BLaER1 treated with 17β-estradiol and CSF1 and Interleukin-3, amounts not matched to agents 10 nM and 100 nM (cell line): ENCODE results near the gene CFAP52.
"Not testable (repeated sequence)": the region's sequence is repeated elsewhere in the genome, so short reads cannot be mapped to it uniquely, and the experiment has no call there.

Experiments used
- H3K27ac ChIP-seq, 11 experiments: shearing (Covaris generic); formaldehyde crosslinking; 2 replicates each; pipeline ENCODE4 v1.8.1; 2022
- H3K27me3 ChIP-seq, 11 experiments: shearing (Covaris generic); formaldehyde crosslinking; 2 replicates each; pipeline ENCODE4 v1.8.1; 2022
- H3K36me3 ChIP-seq, 11 experiments: shearing (Covaris generic); formaldehyde crosslinking; 2 replicates each; pipeline ENCODE4 v1.8.1; 2022
- H3K4me1 ChIP-seq, 10 experiments: shearing (Covaris generic); formaldehyde crosslinking; 2 replicates each; pipeline ENCODE4 v1.8.1; 2022
- H3K4me2 ChIP-seq, 11 experiments: shearing (Covaris generic); formaldehyde crosslinking; 2 replicates each; pipeline ENCODE4 v1.8.1; 2022
- H3K4me3 ChIP-seq, 10 experiments: shearing (Covaris generic); formaldehyde crosslinking; 2 replicates each; pipeline ENCODE4 v1.8.1; 2022
- H3K9ac ChIP-seq, 11 experiments: shearing (Covaris generic); formaldehyde crosslinking; 2 replicates each; pipeline ENCODE4 v1.8.1; 2022
- H3K9me3 ChIP-seq, 11 experiments: shearing (Covaris generic); formaldehyde crosslinking; replicated peaks in 1 of 11; 2 replicates each; pipeline ENCODE4 v1.8.1; 2022
- H4K20me1 ChIP-seq, 11 experiments: shearing (Covaris generic); formaldehyde crosslinking; 2 replicates each; pipeline ENCODE4 v1.8.1; 2022
- Cebpa-rat ChIP-seq, 11 experiments: shearing (Covaris generic); IDR thresholded peaks; 2 replicates each; pipeline ENCODE4 v1.8.1; 2022

Gene CFAP52

GRCh38 chr17:9628509-9628908 is 52.1 kb downstream of the CFAP52 start:
- Histone ChIP-seq H3K27me3 (no peaks in the 10 kb centered on the region), H3K27ac (no peak overlapping the region), H3K9me3 (peaks cover 4 to 15% (median 12%) of the 10 kb centered on the region in 11 experiments; a peak in 21 of 22 replicates), H4K20me1 (no peaks in the 10 kb centered on the region), H3K4me2 (no peak overlapping the region), H3K4me3 (no peak overlapping the region), H3K4me1 (no peaks in the 10 kb centered on the region), H3K36me3 (no peaks in the 10 kb centered on the region), H3K9ac (no peak overlapping the region)
- no peak for TF ChIP-seq Cebpa-rat (IDR thresholded peaks at IDR 0.05)

GRCh38 chr17:9632741-9633140 is 56.3 kb downstream of the CFAP52 start:
- Histone ChIP-seq H4K20me1 (no peaks in the 10 kb centered on the region), H3K9me3 (no peaks in the 10 kb centered on the region), H3K4me3 (no peak overlapping the region), H3K4me1 (no peaks in the 10 kb centered on the region), H3K36me3 (no peaks in the 10 kb centered on the region), H3K4me2 (no peak overlapping the region), H3K27ac (no peak overlapping the region), H3K9ac (no peak overlapping the region), H3K27me3 (no peaks in the 10 kb centered on the region)
- TF ChIP-seq Cebpa-rat (IDR thresholded peaks at IDR 0.05), result no peak

- H3K9me3 ChIP-seq, result peaks cover 0 to 4% (median 1%) of the 10 kb centered on the region in 11 experiments; a peak in 8 of 22 replicates
- no peak overlapping the region for H3K9ac ChIP-seq
- no peaks in the 10 kb centered on the region for H3K4me1 ChIP-seq
- no peak for TF ChIP-seq Cebpa-rat (IDR thresholded peaks at IDR 0.05)
- no peaks in the 10 kb centered on the region for H3K36me3 ChIP-seq
- H3K4me3 ChIP-seq, result no peak overlapping the region
- H4K20me1 ChIP-seq, result no peaks in the 10 kb centered on the region
- H3K4me2 ChIP-seq, result no peak overlapping the region
- no peaks in the 10 kb centered on the region for H3K27me3 ChIP-seq
- H3K27ac ChIP-seq, result no peak overlapping the region
These were observed 58.9 kb downstream of the CFAP52 start for GRCh38 chr17:9635340-9635739.

- Histone ChIP-seq H3K4me1 (peaks cover 0 to 9% (median 6%) of the 10 kb centered on the region in 10 experiments; a peak in 10 of 20 replicates), H3K4me2 (no peak overlapping the region), H3K9me3 (peaks cover 0 to 8% (median 6%) of the 10 kb centered on the region in 11 experiments; a peak in 8 of 22 replicates), H4K20me1 (no peaks in the 10 kb centered on the region), H3K27me3 (no peaks in the 10 kb centered on the region), H3K9ac (no peak overlapping the region), H3K27ac (no peak overlapping the region), H3K4me3 (no peak overlapping the region), H3K36me3 (0 out of 22 replicates have a peak, but pooled peaks cover 0 to 4% (median 0%) of the 10 kb centered on the region in 11 experiments)
- no peak for TF ChIP-seq Cebpa-rat (IDR thresholded peaks at IDR 0.05)
These were observed 60.1 kb downstream of the CFAP52 start for GRCh38 chr17:9636501-9636900.

GRCh38 chr17:9640388-9640787 is 63.9 kb downstream of the CFAP52 start:
- not testable (repeated sequence) for H3K4me3 ChIP-seq, H4K20me1 ChIP-seq, H3K9me3 ChIP-seq, H3K36me3 ChIP-seq, H3K27me3 ChIP-seq, H3K4me2 ChIP-seq, H3K27ac ChIP-seq, H3K9ac ChIP-seq
- peaks cover 0 to 23% (median 15%) of the 10 kb centered on the region in 10 experiments; a peak in 15 of 20 replicates for H3K4me1 ChIP-seq

GRCh38 chr17:9643611-9644010 is 67.2 kb downstream of the CFAP52 start:
- no peak overlapping the region for H3K9ac ChIP-seq
- H4K20me1 ChIP-seq, result no peaks in the 10 kb centered on the region
- H3K27ac ChIP-seq, result no peak overlapping the region
- H3K4me2 ChIP-seq, result peak overlapping the region in 4 of 11 experiments; percentile 80 to 97 (median 92); a peak in 3 of 22 replicates
- H3K9me3 ChIP-seq, result peaks cover 0 to 8% (median 6%) of the 10 kb centered on the region in 11 experiments; a peak in 8 of 22 replicates
- H3K4me3 ChIP-seq, result no peak overlapping the region
- peaks cover 16 to 48% (median 41%) of the 10 kb centered on the region in 10 experiments for H3K4me1 ChIP-seq
- TF ChIP-seq Cebpa-rat (IDR thresholded peaks at IDR 0.05), result no peak
- peaks cover 0 to 13% (median 0%) of the 10 kb centered on the region in 11 experiments; a peak in 5 of 22 replicates for H3K27me3 ChIP-seq
- 0 out of 22 replicates have a peak, but pooled peaks cover 0 to 4% (median 0%) of the 10 kb centered on the region in 11 experiments for H3K36me3 ChIP-seq

- peaks cover 0 to 13% (median 0%) of the 10 kb centered on the region in 11 experiments; a peak in 5 of 22 replicates for H3K27me3 ChIP-seq
- peak within 1 kb of the TSS; percentile 72 to 90 (median 85) for H3K9ac ChIP-seq
- H3K36me3 ChIP-seq, result 0 out of 22 replicates have a peak, but pooled peaks cover 0 to 4% (median 0%) of the 10 kb centered on the region in 11 experiments
- H3K9me3 ChIP-seq, result peaks cover 0 to 7% (median 6%) of the 10 kb centered on the region in 11 experiments; a peak in 8 of 22 replicates
- no peak for TF ChIP-seq Cebpa-rat (IDR thresholded peaks at IDR 0.05)
- peak within 1 kb of the TSS; percentile 69 to 93 (median 86) for H3K27ac ChIP-seq
- H4K20me1 ChIP-seq, result no peaks in the 10 kb centered on the region
- peaks cover 18 to 55% (median 46%) of the 10 kb centered on the region in 10 experiments for H3K4me1 ChIP-seq
- H3K4me3 ChIP-seq, result peak within 1 kb of the TSS; percentile 79 to 97 (median 86)
- H3K4me2 ChIP-seq, result peak within 1 kb of the TSS; percentile 80 to 97 (median 92)
These were observed 68.7 kb downstream of the CFAP52 start, which contains the start of gene USP43 for GRCh38 chr17:9644910-9645751. USP43 (plus strand) TSS chr17:9645517; CDS start chr17:9645633, 116 bp downstream.

GRCh38 chr17:9645851-9646545 is 69.6 kb downstream of the CFAP52 start:
- no peaks in the 10 kb centered on the region for H4K20me1 ChIP-seq
- H3K9ac ChIP-seq, result peak overlapping the region; percentile 72 to 90 (median 85)
- H3K4me2 ChIP-seq, result peak overlapping the region; percentile 80 to 97 (median 92)
- H3K27ac ChIP-seq, result peak overlapping the region; percentile 69 to 93 (median 86)
- no peaks in the 10 kb centered on the region for H3K36me3 ChIP-seq
- TF ChIP-seq Cebpa-rat (IDR thresholded peaks at IDR 0.05), result no peak
- no peaks in the 10 kb centered on the region for H3K9me3 ChIP-seq
- peaks cover 0 to 13% (median 0%) of the 10 kb centered on the region in 11 experiments; a peak in 5 of 22 replicates for H3K27me3 ChIP-seq
- peaks cover 18 to 55% (median 44%) of the 10 kb centered on the region in 10 experiments for H3K4me1 ChIP-seq
- H3K4me3 ChIP-seq, result peak overlapping the region; percentile 79 to 97 (median 86)

- Histone ChIP-seq H3K4me3 (peak overlapping the region; percentile 79 to 97 (median 86)), H3K27ac (no peak overlapping the region)
These were observed 70.1 kb downstream of the CFAP52 start for GRCh38 chr17:9646546-9646885.

More at GRCh38 chr17:9646546-9646885, 70.1 kb downstream of the CFAP52 start:
- no peak for TF ChIP-seq Cebpa-rat (IDR thresholded peaks at IDR 0.05)
- Histone ChIP-seq H3K27me3 (peaks cover 0 to 13% (median 0%) of the 10 kb centered on the region in 11 experiments; a peak in 5 of 22 replicates), H4K20me1 (no peaks in the 10 kb centered on the region), H3K9ac (peak overlapping the region in 7 of 11 experiments; percentile 82 to 90 (median 85); a peak in 14 of 22 replicates), H3K4me1 (peaks cover 18 to 50% (median 39%) of the 10 kb centered on the region in 10 experiments), H3K4me2 (peak overlapping the region; percentile 80 to 97 (median 92)), H3K36me3 (no peaks in the 10 kb centered on the region), H3K9me3 (no peaks in the 10 kb centered on the region)
